Dermis microvascular lymphatic vessel endothelial cell (primary cell): ENCODE measurements around the gene TAS2R31. TPM values are rescaled to one million over a fixed set of nuclear protein-coding genes. Genes with fewer than 3 reads are reported as not detected.

Experiments
- DNase-seq, 2 donors: peaks; one replicate each; pipeline versions ENCODE4 v3.0.0 to v3.0.0-alpha.2; 2010; ENCODE audit warnings: low read depth in 2 of 2
- total RNA-seq: library from RNA; depleted of rRNA; stranded (reverse); fragments of >200 nt; gene quantifications from 2 replicates; pipeline ENCODE4 v1.2.1, GENCODE V29; 2014

The TAS2R31 gene
- total RNA-seq, 1 donor from 2014 or later, result 1.2 TPM

GRCh38 chr12:11007608-11008007 is 23.6 kb downstream of the TAS2R31 start:
- DNase-seq, result no peak

- DNase-seq, result no peak
Observed at GRCh38 chr12:10998204-10998603, 33.0 kb downstream of the TAS2R31 start, which contains the start of gene TAS2R20. TAS2R20 (minus strand) TSS chr12:10998304; CDS start chr12:10997875, 429 bp downstream.

GRCh38 chr12:10994307-10994706 is 36.9 kb downstream of the TAS2R31 start:
- no peak for DNase-seq

GRCh38 chr12:10989107-10989506 is 42.1 kb downstream of the TAS2R31 start:
- DNase-seq, result no peak

- DNase-seq, result no peak
Observed at GRCh38 chr12:10986812-10987211, 44.4 kb downstream of the TAS2R31 start, which contains the start of gene TAS2R50. TAS2R50 (minus strand) TSS chr12:10986912; CDS start chr12:10986860, 52 bp downstream.

GRCh38 chr12:10982244-10982643 is 49.0 kb downstream of the TAS2R31 start:
- DNase-seq, result no peak

Other genes starting within 250 kb of the TAS2R31 start
- gene TAS2R7, start 228.8 kb downstream of the TAS2R31 start, total RNA-seq, result under 0.01 TPM in 1 of 2 replicates, not detected in the other
- gene TAS2R8, start 224.1 kb downstream of the TAS2R31 start, total RNA-seq, result not detected in 2 replicates
- gene TAS2R9, start 221.2 kb downstream of the TAS2R31 start, total RNA-seq, result not detected in 2 replicates
- gene TAS2R10, start 205.0 kb downstream of the TAS2R31 start, total RNA-seq, result 0.13 and 0.51 TPM in 2 replicates
- 0.13 and 0.51 TPM in 2 replicates for gene PRR4, start 181.9 kb downstream of the TAS2R31 start, total RNA-seq
- 6.5 and 10.5 TPM in 2 replicates for gene PRH1, start 147.2 kb downstream of the TAS2R31 start, total RNA-seq
- gene TAS2R13, start 121.8 kb downstream of the TAS2R31 start, total RNA-seq, result 0.39 and 0.63 TPM in 2 replicates
- not detected in 2 replicates for gene PRH2, start 102.2 kb downstream of the TAS2R31 start, total RNA-seq
- gene TAS2R14, start 92.1 kb downstream of the TAS2R31 start, total RNA-seq, result 0.90 and 1.0 TPM in 2 replicates
- gene TAS2R50, start 44.5 kb downstream of the TAS2R31 start, total RNA-seq, result 1.2 and 1.8 TPM in 2 replicates
- gene TAS2R20, start 33.1 kb downstream of the TAS2R31 start, total RNA-seq, result 1.3 and 2.3 TPM in 2 replicates
- 1.7 and 3.4 TPM in 2 replicates for gene TAS2R19, start 8.8 kb downstream of the TAS2R31 start, total RNA-seq
- 1.0 and 1.4 TPM in 2 replicates for gene TAS2R46, start 30.9 kb upstream of the TAS2R31 start, total RNA-seq
- 0.26 and 1.6 TPM in 2 replicates for gene TAS2R43, start 60.9 kb upstream of the TAS2R31 start, total RNA-seq
- 1.3 and 2.0 TPM in 2 replicates for gene TAS2R30, start 103.2 kb upstream of the TAS2R31 start, total RNA-seq
- 3.2 and 4.2 TPM in 2 replicates for gene SMIM10L1, start 139.8 kb upstream of the TAS2R31 start, total RNA-seq
- gene TAS2R42, start 155.5 kb upstream of the TAS2R31 start, total RNA-seq, result not detected in 2 replicates
- gene PRB3, start 238.3 kb upstream of the TAS2R31 start, total RNA-seq, result not detected in 2 replicates